Cardiac septum (tissue), 1 donor: ENCODE results near the gene TPD52L2. TPM values are rescaled to one million over a fixed set of nuclear protein-coding genes. Genes with fewer than 3 reads are reported as not detected.
A peak's percentile ranks its signal among the peaks of the same experiment; 100 is the strongest.
"Not testable (repeated sequence)": the region's sequence is repeated elsewhere in the genome, so short reads cannot be mapped to it uniquely, and the experiment has no call there.

Experiments
- DNase-seq: peaks from one replicate; pipeline ENCODE4 v3.0.0-alpha.2; 2020; ENCODE audit warnings: low spot score
- intact Hi-C: fragments of 100-400 bp; cut with DNase I; formaldehyde crosslinking; loops from one replicate; pipeline ENCODE4 v1.14.0; 2022
- total RNA-seq: library from RNA; stranded (reverse); fragmentation: NEBNext Ultra II Directional; extraction: Animal tissue kit (Norgen Biotek cat#: 25700); gene quantifications from one replicate; pipeline ENCODE4 v1.2.1, GENCODE V29; 2021
- donor health status: DM: no; HTN: no; CAD: no.

The TPD52L2 gene
- total RNA-seq, 1 donor from 2014 or later: 72.0 TPM

DNA sequence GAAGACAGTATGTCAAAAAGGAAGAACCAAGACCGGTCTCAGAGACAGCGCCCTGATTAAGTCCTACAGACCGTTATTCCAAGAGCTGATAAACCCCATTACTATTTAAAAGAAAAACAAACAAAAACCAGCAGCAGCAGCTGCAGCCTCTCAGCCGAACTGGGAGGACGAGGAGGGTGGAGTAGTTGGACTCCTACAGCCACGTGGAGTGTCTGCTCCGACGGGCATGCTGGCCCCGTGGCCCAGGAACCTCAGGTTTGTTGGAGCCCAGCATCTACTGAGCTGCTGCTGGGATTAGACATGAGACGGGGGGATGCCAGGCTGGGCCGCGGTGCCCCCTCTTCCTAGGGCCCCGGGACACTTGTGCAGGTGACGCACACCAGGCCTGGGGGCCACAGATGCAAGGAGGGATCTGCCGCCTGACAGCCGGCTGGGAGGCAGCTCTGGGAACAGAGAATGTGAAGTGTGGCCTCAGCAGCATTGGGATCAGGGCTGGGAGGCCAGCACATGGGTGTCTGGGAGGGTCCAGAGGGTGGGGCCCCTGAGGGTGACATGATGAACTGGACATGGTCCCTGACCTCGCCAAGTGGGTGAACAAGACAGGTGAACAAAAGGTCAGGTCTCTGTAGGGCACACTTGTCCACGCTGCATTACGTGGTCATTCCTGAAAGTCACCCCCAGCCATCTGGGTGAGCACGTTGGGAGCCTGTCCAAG lies 31.1 kb upstream of the TPD52L2 start:
- no peak for DNase-seq
- intact Hi-C loops: no loop called here

DNA sequence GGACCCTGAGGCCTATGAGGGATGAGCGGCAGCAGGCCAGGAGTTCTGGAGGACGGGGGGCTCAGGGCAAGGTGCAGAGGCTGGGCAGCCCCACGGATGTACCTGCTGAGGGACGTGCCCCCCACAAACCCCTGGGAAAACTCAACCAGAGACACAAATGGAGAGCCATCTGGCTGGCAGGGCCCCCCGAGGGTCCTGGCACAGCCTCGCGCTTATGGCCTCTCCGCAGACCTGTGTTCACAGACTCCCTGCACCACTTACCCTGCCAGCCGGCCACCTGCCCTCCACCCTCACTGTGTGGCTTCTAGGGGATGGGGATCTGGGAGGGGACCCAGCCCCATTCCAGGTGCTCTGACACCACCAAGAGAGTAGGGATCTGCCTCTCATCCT lies 30.6 kb upstream of the TPD52L2 start:
- DNase-seq: no peak
- intact Hi-C loops: no loop called here

DNA sequence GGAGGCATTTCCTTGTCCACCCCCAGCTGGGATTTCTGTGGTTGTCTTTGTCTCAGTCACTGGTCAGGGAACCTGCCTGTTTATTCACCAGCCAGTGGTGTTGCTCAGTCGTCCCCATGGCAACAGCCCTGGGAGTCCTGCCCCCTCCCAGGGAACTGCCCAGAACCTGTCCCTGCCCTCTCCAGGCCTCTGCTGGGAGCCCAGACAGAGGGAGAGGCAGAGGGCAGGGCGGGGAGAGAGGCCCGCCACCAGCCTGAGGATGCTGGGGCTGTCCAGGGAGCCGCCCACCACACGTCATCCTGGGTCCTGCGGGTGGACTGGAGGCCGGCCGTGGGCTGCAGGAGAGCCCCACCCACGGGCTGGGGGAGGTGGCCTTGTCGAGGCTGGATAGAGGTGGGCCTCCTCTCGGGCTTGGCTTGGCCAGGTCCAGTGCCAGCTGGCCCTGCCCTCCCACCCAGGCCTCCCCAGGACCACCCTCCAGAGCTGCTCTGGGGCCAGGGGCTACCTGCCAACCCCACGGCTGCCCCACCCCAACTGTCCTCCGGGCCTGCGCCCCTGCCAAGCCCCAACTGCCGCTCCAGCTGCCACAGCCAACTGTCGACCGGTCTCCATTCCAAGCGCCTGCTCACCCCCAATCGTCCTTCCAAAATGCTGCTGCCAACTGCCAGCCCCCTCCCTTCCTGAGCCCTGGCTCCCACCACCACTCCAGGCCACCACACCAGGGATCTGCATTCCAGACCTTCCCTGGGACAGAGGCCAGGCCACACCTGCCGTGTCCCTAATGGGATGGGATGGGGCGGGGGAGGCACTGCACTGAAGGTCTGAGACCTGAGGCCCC lies 29.8 kb upstream of the TPD52L2 start:
- peak; percentile 93 for DNase-seq
- intact Hi-C loops: no loop called here

DNA sequence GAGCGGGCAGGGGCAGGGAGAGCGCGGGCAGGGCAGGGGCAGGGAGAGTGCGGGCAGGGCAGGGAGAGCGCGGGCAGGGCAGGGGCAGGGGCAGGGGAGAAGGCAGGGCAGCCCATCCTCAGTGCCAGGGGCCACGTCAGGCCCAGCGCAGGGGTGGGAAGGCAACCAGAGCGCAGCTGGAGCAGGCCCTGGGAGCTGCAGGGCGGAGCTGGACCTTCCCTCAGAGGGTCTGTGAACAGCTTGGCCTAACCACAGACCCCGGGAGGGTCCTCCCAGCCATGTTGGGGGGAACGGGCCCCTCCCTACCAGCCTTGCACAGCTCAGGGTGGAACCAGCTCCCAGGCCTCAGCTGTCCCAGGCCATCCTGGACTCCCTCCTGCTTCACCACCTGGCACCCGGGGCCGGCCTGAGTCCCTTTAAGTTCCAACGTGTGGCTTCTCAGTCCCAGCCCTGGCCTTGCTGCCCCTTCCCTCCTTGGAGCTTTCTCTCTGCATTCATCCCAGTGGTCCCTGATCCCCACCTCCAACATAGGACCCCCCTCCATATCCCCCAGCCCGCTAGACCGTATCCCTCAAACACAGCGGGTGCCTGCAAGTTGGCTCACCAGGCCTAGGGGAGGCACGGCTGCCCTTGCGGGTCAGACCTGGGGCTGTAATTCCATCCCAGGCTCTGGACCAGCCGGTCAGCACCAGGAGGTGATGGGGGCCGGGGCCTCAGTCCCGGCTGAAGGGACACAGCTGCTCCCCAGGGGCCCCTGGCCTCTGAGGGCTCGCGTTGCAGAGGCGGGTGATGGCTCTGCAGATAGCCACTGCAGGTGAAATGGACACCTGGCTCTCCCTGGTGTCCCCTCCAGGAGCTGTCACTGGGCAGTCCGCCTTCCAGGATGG lies 28.4 kb upstream of the TPD52L2 start:
- intact Hi-C loops: no loop called here
- no peak for DNase-seq

DNA sequence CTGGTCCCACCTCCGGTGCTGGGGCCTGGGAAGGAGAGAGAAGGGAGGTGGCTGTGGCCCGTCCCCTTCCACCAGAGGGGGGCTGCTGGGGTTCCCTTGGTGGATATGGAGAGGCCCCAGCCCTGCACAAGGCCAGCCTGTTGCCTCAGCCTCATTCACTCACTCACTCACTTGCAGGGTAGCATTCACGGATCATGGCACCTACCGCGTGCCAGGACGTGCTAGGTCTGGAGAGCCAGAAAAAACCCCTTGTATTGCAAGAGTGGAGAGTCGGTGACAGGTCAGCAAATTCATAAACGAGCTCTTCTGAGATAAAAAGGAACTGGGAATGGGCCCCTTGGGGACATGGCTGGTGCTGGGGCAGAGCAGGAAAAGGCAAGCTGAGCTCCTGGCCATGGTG lies 27.6 kb upstream of the TPD52L2 start:
- intact Hi-C loops: no loop called here
- no peak for DNase-seq

DNA sequence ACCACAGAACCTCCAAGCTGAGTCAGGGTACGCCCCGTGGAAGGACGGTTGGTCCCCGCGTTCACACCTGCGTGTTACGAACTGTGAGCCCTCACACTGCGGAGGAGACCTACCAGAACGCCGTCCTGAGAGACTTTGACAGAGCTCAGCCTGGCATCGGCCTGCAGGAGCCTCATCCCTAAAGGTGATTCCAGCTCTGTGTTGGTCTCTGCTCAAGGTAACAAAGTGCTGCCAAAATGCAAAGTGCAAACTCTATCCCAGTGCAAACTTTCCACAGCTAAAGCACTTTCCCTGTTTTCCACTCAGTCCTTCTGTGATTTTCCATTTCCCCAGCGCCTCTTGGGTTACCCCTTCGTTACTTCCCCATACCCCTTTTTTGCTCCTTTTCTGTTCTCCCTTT lies 25.4 kb upstream of the TPD52L2 start:
- DNase-seq: no peak
- intact Hi-C loops: no loop called here

DNA sequence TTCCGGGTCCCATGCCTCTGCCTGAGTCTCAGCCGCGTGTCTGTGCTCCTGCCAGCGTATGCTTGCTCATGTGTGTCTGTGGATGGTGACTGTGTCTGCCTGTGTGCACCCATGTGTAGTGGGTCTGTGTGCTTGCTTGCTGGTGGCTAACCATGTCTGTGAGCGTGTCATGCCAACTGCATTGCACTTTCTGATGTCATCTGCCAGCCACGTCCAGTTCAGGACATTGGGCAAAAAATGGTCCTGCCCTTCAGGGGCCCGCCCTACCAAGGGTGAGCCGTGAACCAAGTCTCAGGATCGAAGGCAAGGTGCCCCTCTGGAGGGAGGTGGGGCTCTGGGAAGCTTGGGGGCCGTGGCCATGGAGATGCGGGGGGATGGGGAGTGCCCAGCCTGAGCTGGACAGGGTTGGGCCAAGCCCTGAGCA lies 24.7 kb upstream of the TPD52L2 start:
- intact Hi-C loops: no loop called here
- DNase-seq: no peak

DNA sequence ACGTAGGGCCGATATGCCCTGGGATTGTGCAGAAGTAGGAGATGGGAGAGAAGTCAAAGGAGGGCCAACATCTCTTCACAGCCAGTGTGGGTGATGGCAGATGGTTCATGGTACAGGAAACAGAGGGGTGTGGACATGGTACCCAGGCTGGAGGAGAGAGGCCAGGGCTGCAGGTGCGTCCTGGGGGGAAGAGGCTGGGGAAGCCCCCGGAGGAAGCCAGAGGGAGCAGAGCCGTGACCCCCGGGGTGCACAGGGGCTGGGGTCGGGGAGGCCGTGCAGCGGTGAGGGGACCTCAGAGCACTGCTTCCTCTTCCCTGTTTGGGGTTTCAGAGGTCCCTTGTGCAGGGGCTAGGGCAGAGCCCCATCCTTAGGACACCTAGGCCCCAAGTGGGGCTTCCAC lies 22.8 kb upstream of the TPD52L2 start:
- intact Hi-C loops: no loop called here
- no peak for DNase-seq

DNA sequence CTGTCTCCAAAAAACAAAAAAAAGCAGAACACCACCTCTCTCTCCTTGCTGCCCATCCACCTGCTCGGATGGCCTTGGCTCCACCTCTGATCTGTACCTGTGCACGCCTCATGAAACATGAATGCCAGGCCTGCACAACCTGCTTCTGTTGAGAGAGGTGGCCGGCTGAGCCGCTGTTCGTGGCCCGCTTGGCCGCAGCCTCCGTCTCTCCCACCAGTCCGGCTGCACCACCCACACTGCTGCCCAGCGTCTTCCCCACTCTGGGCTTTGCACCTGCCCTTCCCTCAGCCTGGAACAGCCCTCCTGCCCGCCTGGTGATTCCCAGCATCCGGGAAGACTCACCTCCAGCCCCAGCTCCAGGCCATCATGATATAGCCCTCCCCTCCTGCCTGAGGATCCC lies 21.8 kb upstream of the TPD52L2 start:
- no peak for DNase-seq
- intact Hi-C loops: no loop called here

DNA sequence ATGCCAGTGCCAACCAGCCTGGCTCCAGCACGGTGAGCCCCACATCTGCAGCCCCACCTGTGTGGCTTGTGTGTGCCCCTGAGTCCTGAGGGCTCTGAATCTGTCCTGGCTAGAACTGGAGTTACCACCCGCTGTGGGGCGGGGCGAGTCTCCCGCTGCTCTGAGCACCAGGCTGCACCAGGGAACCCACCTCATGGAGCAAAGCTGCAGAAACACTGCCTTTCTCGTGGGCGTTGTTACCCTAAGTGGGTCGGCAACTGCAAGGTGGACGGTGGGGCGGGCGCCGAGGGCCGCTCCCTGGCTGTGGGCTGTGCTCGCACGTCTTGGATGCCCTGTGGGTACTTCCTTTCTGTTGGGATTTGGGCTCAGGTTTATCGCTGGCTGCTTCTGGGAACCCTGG lies 21.3 kb upstream of the TPD52L2 start:
- DNase-seq: no peak
- intact Hi-C loops: no loop called here

DNA sequence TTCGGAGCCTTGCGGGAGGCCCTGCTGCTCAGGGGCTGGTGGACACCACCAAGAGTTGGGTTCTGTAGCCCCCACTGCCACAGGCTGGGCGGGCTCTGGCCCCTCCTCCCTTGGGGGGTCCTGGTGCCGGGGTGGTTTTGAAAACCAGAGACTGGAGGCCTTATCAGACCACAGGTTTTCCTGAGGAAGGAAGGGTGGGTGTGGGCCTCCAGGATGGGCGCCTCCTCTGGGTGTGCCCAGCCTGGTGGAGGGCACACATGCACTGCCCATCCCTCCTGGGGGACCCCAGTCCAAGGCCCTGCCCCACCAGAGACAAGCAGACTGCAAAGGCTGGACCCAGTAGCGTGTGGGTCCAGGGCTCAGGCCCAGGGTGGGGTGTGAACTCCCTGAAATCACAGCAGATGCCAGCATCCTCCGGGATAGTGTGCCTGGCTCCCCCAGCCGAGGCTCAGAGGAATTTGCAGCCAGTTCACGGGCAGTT lies 20.5 kb upstream of the TPD52L2 start:
- intact Hi-C loops: no loop called here
- DNase-seq: no peak

DNA sequence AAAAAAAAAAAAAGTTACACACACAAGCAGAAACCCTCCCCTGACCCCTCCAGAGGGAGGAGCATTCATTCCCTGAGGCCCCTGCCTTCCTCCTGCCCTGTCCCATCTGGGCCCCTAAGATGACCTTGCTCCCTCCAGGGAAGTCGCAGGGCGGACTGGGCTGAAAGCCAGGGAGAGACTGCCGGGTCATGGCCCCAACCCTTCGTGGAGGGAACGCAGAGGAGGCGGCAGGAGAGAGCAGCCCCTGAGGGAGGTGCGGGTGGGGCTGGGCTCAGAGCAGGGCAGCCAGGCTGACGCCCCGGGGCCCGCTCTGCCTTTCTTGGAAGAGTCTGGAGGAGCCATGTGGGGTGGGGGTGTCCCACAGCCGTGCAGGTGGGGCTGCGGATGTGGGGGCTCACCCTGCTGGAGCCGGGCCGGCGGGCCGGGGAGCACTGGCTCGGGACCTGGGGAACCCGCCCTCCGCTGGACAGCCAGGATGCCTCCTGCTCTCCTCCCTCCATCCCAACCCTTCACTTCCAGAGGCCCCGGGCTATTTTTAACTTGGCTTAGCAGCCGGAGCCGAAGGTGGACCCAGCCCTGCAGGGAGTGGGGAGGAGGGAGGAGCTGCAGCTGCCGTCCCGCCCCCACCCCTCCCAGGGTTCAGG lies 18.8 kb upstream of the TPD52L2 start:
- DNase-seq: peak; percentile 90

DNA sequence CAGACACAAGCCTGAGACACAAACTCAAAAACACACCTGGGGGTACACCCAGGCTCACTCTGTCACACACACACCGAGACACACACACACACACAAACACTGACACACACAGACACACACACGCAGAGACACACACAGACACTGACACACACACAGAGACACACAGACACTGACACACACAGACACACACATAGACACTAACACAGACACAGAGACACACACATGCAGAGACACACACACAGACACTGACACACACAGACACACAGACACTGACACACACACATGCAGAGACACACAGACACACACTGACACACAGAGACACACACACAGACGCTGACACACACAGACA lies 18.2 kb upstream of the TPD52L2 start:
- intact Hi-C loops: no loop called here
- DNase-seq: no peak

More for the DNA sequence above, 18.8 kb upstream of the TPD52L2 start:
- intact Hi-C loops: no loop called here

DNA sequence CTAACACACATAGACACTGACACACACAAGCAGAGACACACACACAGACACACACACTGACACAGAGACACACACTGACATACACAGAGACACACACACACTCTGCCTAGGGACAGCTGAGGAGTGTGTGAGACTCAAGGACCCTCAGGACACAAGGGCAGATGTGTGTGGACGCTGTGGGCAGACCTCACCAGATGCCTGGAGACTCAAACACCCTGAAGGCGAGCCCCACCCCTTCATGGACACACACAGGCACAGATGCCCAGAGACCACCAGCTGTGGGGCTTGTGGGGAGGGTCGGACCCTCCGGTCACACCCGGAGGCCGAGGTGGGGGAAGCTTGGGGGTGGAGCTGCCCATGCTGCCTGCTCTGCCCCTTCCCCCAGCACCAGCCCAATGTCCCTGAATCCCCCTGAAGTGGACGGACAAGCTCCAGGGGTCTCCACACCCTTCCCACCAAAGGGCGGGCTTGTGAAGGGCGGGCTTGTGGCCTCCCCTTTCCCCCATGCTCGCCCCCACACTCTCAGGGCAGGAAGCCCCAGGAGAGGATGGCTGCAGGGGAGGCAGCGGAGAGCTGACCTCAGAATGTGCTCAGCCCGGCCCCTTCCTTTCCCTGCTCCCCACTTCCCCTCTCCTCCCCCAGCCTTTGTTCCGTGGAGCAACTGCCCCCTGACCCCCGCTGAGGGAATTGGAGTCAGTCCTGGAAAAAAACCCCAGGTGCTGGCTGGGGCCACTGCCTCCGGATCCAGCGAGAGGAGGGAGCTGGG lies 17.6 kb upstream of the TPD52L2 start:
- no peak for DNase-seq
- intact Hi-C loops: no loop called here

DNA sequence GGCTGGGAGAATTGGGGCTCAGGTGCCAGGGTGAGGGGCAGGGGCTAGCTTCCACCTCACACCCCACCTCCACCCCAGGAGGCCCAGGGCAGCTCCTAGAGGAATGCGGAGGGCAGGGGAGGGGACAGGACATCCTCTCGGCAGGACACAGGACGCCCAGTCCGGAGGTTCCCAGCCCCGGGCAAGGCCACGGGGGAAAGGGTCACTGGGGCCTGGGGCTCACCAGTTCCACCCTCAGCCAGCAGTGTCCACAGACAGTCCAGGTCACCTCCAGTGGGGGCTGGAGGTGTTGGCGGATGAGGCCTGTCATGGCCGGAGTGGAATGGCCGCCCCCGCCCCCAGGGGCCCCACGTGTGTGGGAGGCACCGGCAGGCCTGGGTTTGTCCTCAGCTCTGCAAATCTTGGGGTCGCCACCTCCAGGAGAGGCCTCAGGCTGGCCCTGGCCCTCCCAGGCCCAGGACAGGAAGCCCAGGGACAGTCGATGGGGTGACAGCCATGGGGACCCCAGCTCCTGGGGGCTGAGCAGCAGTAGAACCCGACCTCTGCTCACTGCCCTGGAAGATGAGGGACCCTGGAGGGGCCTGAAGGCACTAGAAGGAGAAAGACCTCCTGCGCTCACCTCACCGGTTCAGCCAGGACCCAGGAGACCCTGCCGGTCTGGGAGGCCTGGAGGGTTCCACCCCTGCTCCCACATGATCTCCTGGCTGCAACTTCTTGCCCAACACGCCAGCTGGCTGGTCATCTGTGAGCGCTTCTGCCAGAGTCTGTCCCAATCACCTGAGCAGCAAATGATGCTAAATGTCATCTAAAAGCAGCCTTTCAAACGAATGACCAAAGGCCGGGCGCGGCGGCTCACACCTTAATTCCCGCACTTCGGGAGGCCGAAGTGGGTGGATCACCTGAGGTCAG lies 16.8 kb upstream of the TPD52L2 start:
- no peak for DNase-seq
- intact Hi-C loops: no loop called here

DNA sequence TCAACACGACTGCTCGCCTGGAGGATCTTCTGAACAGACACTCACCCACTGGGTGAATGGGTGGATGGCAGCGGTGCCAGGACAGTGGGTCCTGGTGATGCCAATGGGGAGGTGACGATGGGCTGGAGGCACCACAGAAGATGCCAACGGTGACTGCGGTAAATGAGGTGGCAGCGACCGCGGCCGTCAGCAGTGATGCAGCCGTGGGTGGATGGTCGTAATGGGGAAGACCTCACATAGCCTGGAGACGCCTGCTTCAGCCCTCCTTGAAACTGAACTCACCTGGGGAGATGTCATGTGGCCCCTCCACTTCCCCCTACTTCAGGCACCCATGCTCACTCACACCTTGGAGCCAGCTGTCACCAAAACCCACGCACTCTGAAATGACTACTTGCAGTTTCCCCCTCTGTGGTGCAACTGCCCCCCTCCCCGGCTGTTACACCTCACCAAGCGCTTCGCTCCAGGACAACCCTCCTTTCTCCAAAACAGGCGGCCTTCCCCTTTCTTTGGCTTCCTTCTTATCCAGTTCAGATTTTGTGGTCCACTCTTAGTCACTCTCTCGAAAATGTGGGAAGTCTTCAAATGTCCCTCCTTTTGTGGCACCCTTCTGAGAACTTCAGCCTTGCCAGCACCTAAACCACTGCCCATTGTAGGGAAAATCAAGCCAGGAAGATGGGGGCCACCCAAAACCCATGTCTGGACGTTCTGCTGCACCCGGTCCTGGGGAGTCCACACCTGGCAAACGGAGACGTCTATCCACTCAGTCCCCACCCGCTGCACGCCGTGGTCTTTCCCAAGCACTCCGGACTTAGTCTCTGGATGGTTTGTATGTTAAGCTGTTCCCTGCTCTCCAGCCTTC lies 14.2 kb upstream of the TPD52L2 start:
- no peak for DNase-seq
- intact Hi-C loops: no loop called here

DNA sequence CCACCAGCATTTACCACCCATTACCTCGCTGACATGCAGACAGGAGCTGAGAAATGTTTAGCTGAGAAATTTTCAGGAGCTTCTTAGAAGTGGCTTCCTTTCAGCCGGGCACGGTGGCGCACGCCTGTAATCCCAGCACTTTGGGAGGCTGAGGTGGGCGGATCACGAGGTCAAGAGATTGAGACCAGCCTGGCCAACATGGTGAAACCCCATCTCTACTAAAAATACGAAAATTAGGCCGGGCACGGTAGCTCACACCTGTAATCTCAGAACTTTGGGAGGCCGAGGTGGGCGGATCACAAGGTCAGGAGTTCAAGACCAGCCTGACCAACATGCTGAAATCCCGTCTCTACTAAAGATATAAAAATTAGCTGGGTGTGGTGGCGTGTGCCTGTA lies 13.5 kb upstream of the TPD52L2 start:
- DNase-seq, intact Hi-C loops: not testable (repeated sequence)
